Activated T-cell treated with anti-CD3 and anti-CD28 coated beads for 48 hours (primary cell): ENCODE data around the gene PCDHGA7.
"Not testable (repeated sequence)": the region's sequence is repeated elsewhere in the genome, so short reads cannot be mapped to it uniquely, and the experiment has no call there.

Experiments used
- DNase-seq: peaks from one replicate; pipeline ENCODE4 v3.0.0-alpha.2; 2020; ENCODE audit warnings: low read depth

PCDHGA7 gene

GRCh38 chr5:141430332-141431113 is 48.0 kb downstream of the PCDHGA7 start, which contains the start of gene PCDHGA12:
Gene PCDHGA12 (plus strand): TSS chr5:141430507. CDS start chr5:141430760, 253 bp downstream.
- no peak for DNase-seq

GRCh38 chr5:141431286-141431685 is 48.7 kb downstream of the PCDHGA7 start:
- DNase-seq = no peak

DNA sequence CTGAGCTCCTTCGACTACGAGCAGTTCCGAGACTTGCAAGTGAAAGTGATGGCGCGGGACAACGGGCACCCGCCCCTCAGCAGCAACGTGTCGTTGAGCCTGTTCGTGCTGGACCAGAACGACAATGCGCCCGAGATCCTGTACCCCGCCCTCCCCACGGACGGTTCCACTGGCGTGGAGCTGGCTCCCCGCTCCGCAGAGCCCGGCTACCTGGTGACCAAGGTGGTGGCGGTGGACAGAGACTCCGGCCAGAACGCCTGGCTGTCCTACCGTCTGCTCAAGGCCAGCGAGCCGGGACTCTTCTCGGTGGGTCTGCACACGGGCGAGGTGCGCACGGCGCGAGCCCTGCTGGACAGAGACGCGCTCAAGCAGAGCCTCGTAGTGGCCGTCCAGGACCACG is 49.8 kb downstream of the PCDHGA7 start:
- DNase-seq = not testable (repeated sequence)

GRCh38 chr5:141432726-141433125 is 50.2 kb downstream of the PCDHGA7 start:
- not testable (repeated sequence) for DNase-seq

DNA sequence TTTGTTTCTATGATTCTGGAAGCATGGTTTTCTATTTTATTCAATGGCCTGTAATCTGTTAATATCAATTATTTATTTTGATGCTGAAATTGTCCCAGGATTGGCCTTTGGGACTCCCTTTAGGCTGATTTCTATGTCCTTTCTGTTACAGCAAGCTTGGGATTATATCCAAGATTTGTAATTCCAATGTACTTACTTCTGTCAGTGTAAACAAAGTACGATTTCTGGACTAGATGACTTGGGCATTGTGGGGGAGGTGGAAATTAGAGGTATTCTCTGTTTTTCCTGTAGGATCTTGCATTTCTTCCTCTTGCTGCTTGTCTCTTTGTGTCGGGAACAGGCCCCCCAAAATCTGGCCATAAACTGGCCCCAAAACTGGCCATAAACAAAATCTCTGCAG is 51.5 kb downstream of the PCDHGA7 start:
- DNase-seq = no peak
